ENCODE measurements around the gene ZNF677. TPM values are rescaled to one million over a fixed set of nuclear protein-coding genes. Genes with fewer than 3 reads are reported as not detected.
"Not testable (repeated sequence)": the region's sequence is repeated elsewhere in the genome, so short reads cannot be mapped to it uniquely, and the experiment has no call there.

ZNF677 gene
- total RNA-seq, 1 experiment from 2014 or later: not detected

GRCh38 chr19:53246498-53246897 lies 8.2 kb downstream of the ZNF677 start:
- CTCF ChIA-PET: no interaction called here
- Mint-ChIP-seq H3K36me3 (ENCODE audit: insufficient read depth, unreplicated experiment) (no peaks in the 10 kb centered on the region), H3K27me3 (ENCODE audit: unreplicated experiment) (no peaks in the 10 kb centered on the region), H3K4me1 (ENCODE audit: low read depth, unreplicated experiment) (no peaks in the 10 kb centered on the region), H3K4me3 (ENCODE audit: low read depth, unreplicated experiment) (no peak overlapping the region), H3K9me3 (ENCODE audit: low read depth, unreplicated experiment) (peaks cover 30% of the 10 kb centered on the region), H3K27ac (ENCODE audit: unreplicated experiment) (no peak overlapping the region)
- BruUV-seq (replicated peaks): no TSS peak
- intact Hi-C loops (cut with micrococcal nuclease; ENCODE audit: unreplicated experiment): no loop called here
- DNase-seq: no peak
- TF ChIP-seq, protein P1, sequence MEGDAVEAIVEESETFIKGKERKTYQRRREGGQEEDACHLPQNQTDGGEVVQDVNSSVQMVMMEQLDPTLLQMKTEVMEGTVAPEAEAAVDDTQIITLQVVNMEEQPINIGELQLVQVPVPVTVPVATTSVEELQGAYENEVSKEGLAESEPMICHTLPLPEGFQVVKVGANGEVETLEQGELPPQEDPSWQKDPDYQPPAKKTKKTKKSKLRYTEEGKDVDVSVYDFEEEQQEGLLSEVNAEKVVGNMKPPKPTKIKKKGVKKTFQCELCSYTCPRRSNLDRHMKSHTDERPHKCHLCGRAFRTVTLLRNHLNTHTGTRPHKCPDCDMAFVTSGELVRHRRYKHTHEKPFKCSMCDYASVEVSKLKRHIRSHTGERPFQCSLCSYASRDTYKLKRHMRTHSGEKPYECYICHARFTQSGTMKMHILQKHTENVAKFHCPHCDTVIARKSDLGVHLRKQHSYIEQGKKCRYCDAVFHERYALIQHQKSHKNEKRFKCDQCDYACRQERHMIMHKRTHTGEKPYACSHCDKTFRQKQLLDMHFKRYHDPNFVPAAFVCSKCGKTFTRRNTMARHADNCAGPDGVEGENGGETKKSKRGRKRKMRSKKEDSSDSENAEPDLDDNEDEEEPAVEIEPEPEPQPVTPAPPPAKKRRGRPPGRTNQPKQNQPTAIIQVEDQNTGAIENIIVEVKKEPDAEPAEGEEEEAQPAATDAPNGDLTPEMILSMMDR (IDR thresholded peaks at IDR 0.05; ENCODE audit: unreplicated experiment): no peak

- Mint-ChIP-seq H3K4me1 (ENCODE audit: low read depth, unreplicated experiment) (no peaks in the 10 kb centered on the region), H3K9me3 (ENCODE audit: low read depth, unreplicated experiment) (peaks cover 38% of the 10 kb centered on the region), H3K27me3 (ENCODE audit: unreplicated experiment) (no peaks in the 10 kb centered on the region), H3K4me3 (ENCODE audit: low read depth, unreplicated experiment) (no peak overlapping the region), H3K36me3 (ENCODE audit: insufficient read depth, unreplicated experiment) (no peaks in the 10 kb centered on the region), H3K27ac (ENCODE audit: unreplicated experiment) (no peak overlapping the region)
- TF ChIP-seq, protein P1 (IDR thresholded peaks at IDR 0.05; ENCODE audit: unreplicated experiment): no peak
- intact Hi-C loops (cut with micrococcal nuclease; ENCODE audit: unreplicated experiment): no loop called here
- DNase-seq: no peak
- BruUV-seq (replicated peaks): no TSS peak
- CTCF ChIA-PET: interaction anchor here (0.7 kb wide), 1 partner anchor 578 kb away, joined by 3 read pairs; no protein-coding TSS in a partner anchor
These were observed 17.4 kb downstream of the ZNF677 start for GRCh38 chr19:53237114-53237777.

DNA sequence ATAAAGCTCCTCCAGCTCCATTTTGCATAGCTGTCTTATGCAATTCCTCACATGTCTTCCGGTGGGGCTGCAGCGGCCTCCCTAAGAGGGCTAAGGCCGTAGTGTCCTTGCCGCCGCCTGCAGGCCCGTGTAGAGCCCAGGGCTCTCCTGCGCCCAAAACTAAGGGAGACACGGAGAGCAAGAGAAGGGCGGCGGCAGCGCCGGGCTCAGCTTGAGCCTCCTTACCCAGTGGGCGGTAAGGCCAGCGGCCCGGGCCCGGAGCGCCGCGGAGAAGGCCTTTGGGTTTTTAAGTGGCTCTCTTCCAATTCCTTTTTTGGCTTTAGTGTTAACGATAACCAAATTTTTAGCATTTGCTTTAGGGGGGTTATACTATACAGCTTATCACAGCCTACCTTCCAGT lies 30.1 kb downstream of the ZNF677 start:
- Mint-ChIP-seq H3K4me1 (ENCODE audit: low read depth, unreplicated experiment) (no peaks in the 10 kb centered on the region), H3K9me3 (ENCODE audit: low read depth, unreplicated experiment) (peaks cover 24% of the 10 kb centered on the region), H3K36me3 (ENCODE audit: insufficient read depth, unreplicated experiment) (peaks cover 3% of the 10 kb centered on the region), H3K4me3 (ENCODE audit: low read depth, unreplicated experiment) (no peak overlapping the region), H3K27ac (ENCODE audit: unreplicated experiment) (no peak overlapping the region), H3K27me3 (ENCODE audit: unreplicated experiment) (no peaks in the 10 kb centered on the region)
- no TSS peak for BruUV-seq (replicated peaks)
- intact Hi-C loops (cut with micrococcal nuclease; ENCODE audit: unreplicated experiment): no loop called here
- TF ChIP-seq, protein P1 (IDR thresholded peaks at IDR 0.05; ENCODE audit: unreplicated experiment): no peak
- no peak for DNase-seq
- CTCF ChIA-PET: no interaction called here

- H3K36me3 Mint-ChIP-seq (ENCODE audit: insufficient read depth, unreplicated experiment); H3K27me3 Mint-ChIP-seq (ENCODE audit: unreplicated experiment); H3K27ac Mint-ChIP-seq (ENCODE audit: unreplicated experiment); CTCF ChIA-PET; intact Hi-C loops (cut with micrococcal nuclease; ENCODE audit: unreplicated experiment); BruUV-seq (replicated peaks); DNase-seq; H3K4me3 Mint-ChIP-seq (ENCODE audit: low read depth, unreplicated experiment); H3K4me1 Mint-ChIP-seq (ENCODE audit: low read depth, unreplicated experiment): not testable (repeated sequence)
- peaks cover 25% of the 10 kb centered on the region for H3K9me3 Mint-ChIP-seq (ENCODE audit: low read depth, unreplicated experiment)
These were observed 32.0 kb downstream of the ZNF677 start for GRCh38 chr19:53222716-53223115.

GRCh38 chr19:53212703-53213320 lies 41.9 kb downstream of the ZNF677 start:
- TF ChIP-seq, protein P1 (IDR thresholded peaks at IDR 0.05; ENCODE audit: unreplicated experiment): no peak
- no peak for DNase-seq
- Mint-ChIP-seq H3K27ac (ENCODE audit: unreplicated experiment) (peak overlapping the region; percentile 44), H3K4me1 (ENCODE audit: low read depth, unreplicated experiment) (no peaks in the 10 kb centered on the region), H3K4me3 (ENCODE audit: low read depth, unreplicated experiment) (no peak overlapping the region), H3K9me3 (ENCODE audit: low read depth, unreplicated experiment) (peaks cover 22% of the 10 kb centered on the region), H3K36me3 (ENCODE audit: insufficient read depth, unreplicated experiment) (peaks cover 26% of the 10 kb centered on the region), H3K27me3 (ENCODE audit: unreplicated experiment) (no peaks in the 10 kb centered on the region)
- intact Hi-C loops (cut with micrococcal nuclease; ENCODE audit: unreplicated experiment): no loop called here
- TSS peak; percentile 5 for BruUV-seq (replicated peaks)
- CTCF ChIA-PET: no interaction called here

DNA sequence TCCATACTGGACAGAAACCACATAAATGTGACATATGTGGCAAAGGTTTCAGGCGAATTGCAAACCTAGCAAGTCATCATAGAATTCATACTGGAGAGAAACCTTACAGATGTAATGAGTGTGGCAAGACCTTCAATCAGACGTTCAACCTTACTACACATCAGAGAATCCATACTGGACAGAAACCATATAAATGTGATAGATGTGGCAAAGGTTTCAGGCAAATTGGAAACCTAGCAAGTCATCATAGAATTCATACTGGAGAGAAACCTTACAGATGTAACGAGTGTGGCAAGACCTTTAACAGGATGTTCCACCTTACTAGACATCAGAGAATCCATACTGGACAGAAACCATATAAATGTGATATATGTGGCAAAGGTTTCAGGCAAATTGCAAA lies 43.1 kb downstream of the ZNF677 start:
- not testable (repeated sequence) for H3K27ac Mint-ChIP-seq (ENCODE audit: unreplicated experiment)

More for the DNA sequence above, 43.1 kb downstream of the ZNF677 start:
- H3K27me3 Mint-ChIP-seq (ENCODE audit: unreplicated experiment); intact Hi-C loops (cut with micrococcal nuclease; ENCODE audit: unreplicated experiment); CTCF ChIA-PET; DNase-seq; H3K4me3 Mint-ChIP-seq (ENCODE audit: low read depth, unreplicated experiment); H3K4me1 Mint-ChIP-seq (ENCODE audit: low read depth, unreplicated experiment); BruUV-seq (replicated peaks): not testable (repeated sequence)
- Mint-ChIP-seq H3K9me3 (ENCODE audit: low read depth, unreplicated experiment) (peaks cover 24% of the 10 kb centered on the region), H3K36me3 (ENCODE audit: insufficient read depth, unreplicated experiment) (peaks cover 24% of the 10 kb centered on the region)

Data from Calu3 (cell line).